Hematopoietic multipotent progenitor cell treated with erythropoietin and hydrocortisone succinate and interleukin-3 and kit ligand, for 4 days (in vitro differentiated cells): ENCODE results near the gene MEGF8.

Source experiments
- DNase-seq: peaks from one replicate; pipeline ENCODE4 v3.0.0-alpha.2; 2015

MEGF8 gene

GRCh38 chr19:42286349-42287016 is 39.0 kb upstream of the MEGF8 start:
- peak; percentile 84 for DNase-seq

- no peak for DNase-seq
Measured at GRCh38 chr19:42287017-42287826, 38.2 kb upstream of the MEGF8 start.

- DNase-seq, result no peak
Measured at GRCh38 chr19:42287827-42288107, 37.7 kb upstream of the MEGF8 start.

DNA sequence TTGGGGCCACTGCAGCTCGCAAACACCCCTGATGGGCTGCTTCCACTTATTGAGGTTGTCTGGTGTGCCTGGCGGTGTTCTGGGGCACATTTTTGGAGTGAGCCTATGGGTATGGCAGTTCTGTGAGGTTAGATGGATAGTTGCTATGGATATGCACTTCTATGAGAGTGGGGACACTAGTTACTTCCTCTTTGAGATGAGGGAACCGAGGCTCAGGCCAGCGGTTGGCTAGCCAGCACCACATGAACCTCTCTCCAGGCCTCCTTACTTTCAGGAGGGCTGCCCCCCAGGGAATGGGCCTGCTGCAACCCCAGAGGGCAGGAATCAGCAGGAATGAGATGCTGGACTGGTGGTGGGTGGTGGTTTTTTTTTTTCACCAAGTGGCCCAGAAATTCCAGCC is 37.0 kb upstream of the MEGF8 start:
- DNase-seq, result peak; percentile 77

DNA sequence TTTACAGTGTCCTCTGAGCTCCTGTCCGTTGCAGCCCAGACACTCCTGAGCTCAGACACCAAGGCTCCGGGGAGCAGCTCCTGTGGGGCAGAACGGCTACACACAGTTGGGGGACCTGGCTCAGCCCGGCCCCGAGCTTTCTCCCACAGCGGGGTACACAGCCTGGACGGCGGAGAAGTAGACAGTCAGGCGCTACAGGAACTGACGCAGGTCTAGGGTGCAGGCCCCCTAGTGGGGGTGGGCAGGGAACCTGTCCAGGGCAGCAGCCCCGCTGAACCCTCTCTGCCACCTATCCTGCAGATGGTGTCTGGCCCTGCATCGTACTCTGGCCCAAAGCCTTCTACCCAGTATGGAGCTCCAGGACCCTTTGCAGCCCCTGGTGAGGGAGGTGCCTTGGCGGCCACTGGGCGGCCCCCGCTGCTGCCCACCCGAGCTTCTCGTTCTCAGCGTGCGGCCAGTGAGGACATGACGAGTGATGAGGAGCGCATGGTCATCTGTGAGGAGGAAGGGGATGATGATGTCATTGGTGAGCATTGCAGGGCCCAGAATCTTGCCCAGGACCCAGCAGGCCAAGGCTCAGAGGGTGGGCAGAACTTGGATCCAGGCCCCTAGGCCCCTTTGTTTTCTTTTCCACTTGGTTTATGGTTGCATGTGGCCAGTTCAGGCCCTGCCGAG is 36.4 kb upstream of the MEGF8 start:
- DNase-seq, result no peak

DNA sequence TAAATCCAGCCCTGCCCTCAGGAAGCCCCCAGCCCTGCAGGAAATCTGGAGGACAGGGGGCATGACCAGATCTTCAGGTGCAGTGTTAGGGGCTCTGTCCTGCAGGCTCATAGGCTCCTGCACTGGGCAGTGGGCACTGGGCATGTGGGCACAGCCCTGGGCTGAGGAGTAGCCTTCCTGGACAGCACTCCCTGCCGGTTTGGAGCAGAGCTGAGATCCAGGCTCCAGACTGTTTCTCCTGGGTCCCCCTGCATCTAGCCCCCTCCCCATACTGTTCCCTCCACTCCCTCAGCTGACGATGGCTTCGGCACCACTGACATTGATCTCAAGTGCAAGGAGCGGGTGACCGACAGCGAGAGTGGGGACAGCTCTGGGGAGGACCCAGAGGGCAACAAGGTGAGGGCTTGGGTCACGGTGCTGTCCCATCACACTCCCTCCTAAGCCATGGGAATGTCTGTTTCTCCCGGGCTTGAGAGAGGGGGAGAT is 35.8 kb upstream of the MEGF8 start:
- DNase-seq, result no peak

DNA sequence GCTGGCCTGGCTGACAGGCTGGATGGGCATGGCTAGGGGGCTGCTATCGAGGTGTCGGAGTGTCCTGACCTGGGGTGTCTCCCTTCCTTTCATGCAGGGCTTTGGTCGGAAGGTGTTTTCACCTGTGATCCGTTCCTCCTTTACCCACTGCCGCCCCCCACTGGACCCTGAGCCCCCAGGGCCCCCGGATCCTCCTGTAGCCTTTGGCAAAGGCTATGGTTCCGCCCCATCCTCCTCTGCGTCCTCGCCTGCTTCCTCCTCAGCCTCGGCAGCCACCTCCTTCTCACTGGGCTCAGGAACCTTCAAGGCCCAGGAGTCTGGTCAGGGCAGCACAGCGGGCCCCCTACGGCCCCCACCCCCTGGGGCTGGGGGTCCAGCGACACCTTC is 35.3 kb upstream of the MEGF8 start:
- no peak for DNase-seq

- peak; percentile 88 for DNase-seq
Measured at GRCh38 chr19:42290523-42291434, 34.7 kb upstream of the MEGF8 start.

DNA sequence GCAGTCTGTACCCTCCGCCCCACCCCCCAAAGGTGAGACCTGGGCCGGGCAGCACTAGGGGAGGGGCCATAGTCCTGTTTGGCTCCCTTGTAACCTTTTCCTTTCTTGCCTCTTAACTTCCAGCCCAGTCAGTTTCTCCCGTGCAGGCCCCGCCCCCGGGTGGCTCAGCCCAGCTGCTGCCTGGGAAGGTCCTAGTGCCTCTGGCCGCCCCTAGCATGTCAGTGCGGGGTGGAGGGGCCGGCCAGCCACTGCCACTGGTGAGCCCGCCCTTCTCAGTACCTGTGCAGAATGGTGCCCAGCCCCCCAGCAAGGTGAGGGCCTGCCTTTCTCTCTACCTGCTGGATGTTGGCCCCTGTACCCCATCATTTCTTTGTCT is 34.0 kb upstream of the MEGF8 start:
- no peak for DNase-seq

GRCh38 chr19:42292042-42292960 is 33.1 kb upstream of the MEGF8 start:
- no peak for DNase-seq

DNA sequence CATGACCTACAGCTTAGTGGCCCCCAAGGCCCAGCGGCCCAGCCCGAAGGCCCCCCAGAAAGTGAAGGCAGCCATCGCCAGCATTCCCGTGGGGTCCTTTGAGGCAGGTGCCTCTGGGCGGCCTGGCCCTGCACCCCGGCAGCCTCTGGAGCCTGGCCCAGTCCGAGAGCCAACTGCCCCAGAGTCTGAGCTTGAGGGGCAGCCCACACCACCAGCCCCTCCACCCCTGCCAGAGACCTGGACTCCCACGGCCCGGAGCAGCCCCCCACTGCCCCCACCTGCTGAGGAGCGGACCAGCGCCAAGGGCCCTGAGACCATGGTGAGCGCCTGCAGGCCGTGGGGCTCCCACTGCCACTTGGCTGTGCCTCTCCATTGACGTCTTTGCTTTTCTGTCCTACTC is 32.5 kb upstream of the MEGF8 start:
- DNase-seq, result no peak

DNA sequence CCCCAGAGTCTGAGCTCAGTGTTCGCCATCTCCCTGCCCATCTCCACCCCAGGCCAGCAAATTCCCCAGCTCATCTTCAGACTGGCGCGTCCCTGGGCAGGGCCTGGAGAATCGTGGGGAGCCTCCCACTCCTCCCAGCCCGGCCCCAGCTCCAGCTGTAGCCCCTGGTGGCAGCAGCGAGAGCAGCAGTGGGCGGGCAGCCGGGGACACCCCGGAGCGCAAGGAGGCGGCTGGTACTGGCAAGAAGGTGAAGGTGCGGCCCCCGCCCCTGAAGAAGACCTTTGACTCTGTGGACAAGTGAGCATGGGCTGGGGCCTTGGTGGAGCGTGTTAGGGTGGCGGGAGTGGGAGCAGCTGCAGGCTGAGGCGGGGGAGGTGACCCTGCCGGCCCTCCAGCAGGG is 31.9 kb upstream of the MEGF8 start:
- no peak for DNase-seq

DNA sequence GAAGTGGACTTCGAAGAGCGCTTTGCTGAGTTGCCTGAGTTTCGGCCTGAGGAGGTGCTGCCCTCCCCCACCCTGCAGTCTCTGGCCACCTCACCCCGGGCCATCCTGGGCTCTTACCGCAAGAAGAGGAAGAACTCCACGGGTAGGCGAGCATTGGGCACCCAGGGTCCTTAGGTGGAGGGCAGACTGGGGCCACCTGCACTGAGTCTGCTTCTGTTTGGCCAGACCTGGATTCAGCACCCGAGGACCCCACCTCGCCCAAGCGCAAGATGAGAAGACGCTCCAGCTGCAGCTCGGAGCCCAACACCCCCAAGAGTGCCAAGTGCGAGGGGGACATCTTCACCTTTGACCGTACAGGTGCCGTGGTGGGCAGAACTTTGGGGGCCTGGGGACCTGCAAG is 31.5 kb upstream of the MEGF8 start:
- no peak for DNase-seq

- no peak for DNase-seq
Measured at GRCh38 chr19:42294471-42295137, 30.8 kb upstream of the MEGF8 start.

DNA sequence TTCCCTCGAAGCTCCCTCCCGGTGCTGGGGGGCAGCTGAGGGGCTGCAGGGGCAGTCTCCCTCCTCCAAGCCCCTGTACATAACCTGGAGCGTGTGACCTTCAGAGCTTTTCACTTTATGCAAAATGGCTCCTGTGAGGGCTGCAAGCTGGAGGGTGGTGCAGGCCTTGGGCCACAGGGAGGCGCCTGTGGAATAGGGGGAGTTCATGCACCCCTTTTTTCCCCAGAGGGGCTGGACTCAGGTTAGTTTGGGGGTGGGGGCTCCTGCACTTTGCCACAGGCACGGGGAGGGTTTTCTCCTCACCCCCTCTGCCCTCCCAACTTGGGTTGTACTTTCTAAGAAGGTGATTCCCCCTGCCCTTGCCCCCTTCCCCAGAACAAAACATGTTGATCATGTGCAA is 30.1 kb upstream of the MEGF8 start:
- DNase-seq, result no peak

GRCh38 chr19:42295831-42296525 is 29.5 kb upstream of the MEGF8 start:
- DNase-seq, result peak; percentile 87

DNA sequence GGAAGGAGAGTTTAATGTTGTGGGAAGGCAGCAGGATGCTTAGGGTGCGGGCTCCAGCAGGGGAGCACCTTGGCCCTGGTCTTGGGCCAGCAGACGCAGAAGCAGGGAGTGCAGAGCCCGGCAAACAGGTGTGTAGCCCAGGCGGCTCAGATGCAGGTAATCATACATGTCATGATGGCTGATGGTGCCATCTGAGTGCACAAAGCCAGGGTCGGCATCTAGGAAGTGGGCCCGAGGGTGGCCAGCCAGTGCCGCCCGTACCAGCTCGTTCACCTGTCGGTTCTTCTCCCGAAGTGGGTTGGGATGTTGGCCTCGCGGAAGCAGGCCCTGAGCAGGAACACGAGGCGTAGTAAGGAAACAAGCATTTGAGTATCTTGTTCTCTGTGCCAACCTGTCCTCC is 28.4 kb upstream of the MEGF8 start:
- no peak for DNase-seq

GRCh38 chr19:42301646-42302203 is 23.7 kb upstream of the MEGF8 start, which contains the start of gene PRR19:
Gene PRR19, plus strand, starts transcription at chr19:42302132. Its CDS starts 7,453 bp downstream, at chr19:42309585.
- peak; percentile 86 for DNase-seq

DNA sequence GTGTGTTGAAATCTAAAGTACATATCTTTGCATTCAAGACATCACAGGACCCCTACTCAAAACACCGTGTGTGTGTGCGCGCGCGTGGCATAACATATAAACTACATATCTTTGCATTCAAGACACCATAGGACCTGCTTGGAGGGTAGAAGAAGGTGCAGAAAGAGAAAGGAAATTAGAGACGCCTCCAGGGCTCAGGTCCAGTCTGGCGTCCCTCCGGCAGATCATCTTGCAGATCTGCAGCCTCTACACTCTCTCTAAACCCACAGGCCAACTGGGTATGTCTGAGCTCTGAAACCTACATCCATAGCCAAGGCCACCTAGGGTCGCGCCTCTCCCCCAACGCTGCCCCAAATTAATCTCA is 22.4 kb upstream of the MEGF8 start:
- DNase-seq, result no peak

DNA sequence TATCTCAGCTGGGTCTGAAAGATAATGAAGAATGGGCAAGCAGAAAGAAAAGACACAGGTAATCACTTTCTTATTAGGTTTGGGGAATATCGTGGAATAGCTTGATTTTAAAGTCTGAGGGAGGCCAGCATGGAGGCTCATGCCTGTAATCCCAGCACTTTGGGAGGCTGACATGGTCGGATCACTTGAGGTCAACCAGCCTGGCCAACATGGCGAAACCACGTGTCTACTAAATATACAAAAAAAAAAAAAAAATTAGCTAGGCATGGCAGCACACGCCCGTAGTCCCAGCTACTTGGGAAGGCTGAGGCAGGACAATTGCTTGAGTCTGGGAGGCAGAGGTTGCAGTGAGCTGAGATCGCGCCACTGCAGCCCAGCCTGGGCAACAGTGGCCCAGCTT is 21.6 kb upstream of the MEGF8 start:
- DNase-seq, result no peak
